Measurements from ENCODE around the gene POLD4. TPM values are rescaled to one million over a fixed set of nuclear protein-coding genes. Genes with fewer than 3 reads are reported as not detected.
A peak's percentile ranks its signal among the peaks of the same experiment; 100 is the strongest.

The POLD4 gene
- total RNA-seq, 2 donors from 2014 or later, result 82.1 to 103 TPM

- Histone ChIP-seq H3K4me3 (no peak overlapping the region), H3K27me3 (no peaks in the 10 kb centered on the region), H3K9me3 (no peaks in the 10 kb centered on the region), H3K4me1 (peaks cover 21% of the 10 kb centered on the region), H3K36me3 (replicated peaks in 1 of 2; ENCODE audit: insufficient read depth in 1 of 2, low read depth in 2 of 2) (no peaks in the 10 kb centered on the region), H3K27ac (no peak overlapping the region)
- intact Hi-C loops (cut with DNase I), result no loop called here
- no peak for ATAC-seq
- DNase-seq, result no peak
- WGBS, 2 donors, result 77% methylated on average over 14 of the region's 14 CpGs
- TF ChIP-seq POLR2A (IDR thresholded peaks at IDR 0.05) (no peak), CTCF (IDR thresholded peaks at IDR 0.05) (no peak)
These were observed 12.5 kb upstream of the POLD4 start for GRCh38 chr11:67365736-67366444.

GRCh38 chr11:67364783-67365722 lies 11.7 kb upstream of the POLD4 start:
- Histone ChIP-seq H3K27ac (no peak overlapping the region), H3K36me3 (replicated peaks in 1 of 2; ENCODE audit: insufficient read depth in 1 of 2, low read depth in 2 of 2) (no peaks in the 10 kb centered on the region), H3K4me1 (peaks cover 15% of the 10 kb centered on the region), H3K9me3 (no peaks in the 10 kb centered on the region), H3K27me3 (no peaks in the 10 kb centered on the region), H3K4me3 (no peak overlapping the region)
- TF ChIP-seq POLR2A (IDR thresholded peaks at IDR 0.05) (no peak), CTCF (IDR thresholded peaks at IDR 0.05) (no peak)
- intact Hi-C loops (cut with DNase I), result no loop called here
- WGBS, 2 donors, result 69 to 82% methylated on average over 11 to 24 of the region's 24 CpGs
- DNase-seq, result no peak
- no peak for ATAC-seq

DNA sequence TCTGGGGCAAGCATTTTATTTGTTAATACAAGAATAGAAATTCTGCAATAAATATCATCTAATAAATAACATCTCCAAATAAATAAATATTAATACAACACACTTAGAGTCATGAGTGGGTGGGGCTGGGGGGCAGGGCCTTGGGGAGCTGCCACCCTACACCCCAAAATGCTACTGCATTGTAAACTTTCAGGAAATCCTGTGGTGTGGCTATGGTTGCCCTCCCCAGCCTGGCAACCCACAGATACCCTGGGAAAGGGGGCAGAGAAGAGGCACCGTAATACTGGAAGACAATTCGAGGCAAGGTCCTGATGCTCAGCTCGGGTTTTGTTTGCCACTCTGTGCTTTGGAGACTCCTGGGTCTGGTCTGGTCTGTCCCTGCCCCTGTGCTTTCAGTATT lies 10.8 kb upstream of the POLD4 start:
- intact Hi-C loops (cut with DNase I), result no loop called here
- WGBS, 2 donors, result 85 to 92% methylated on average over 2 to 3 of the region's 3 CpGs
- Histone ChIP-seq H3K9me3 (no peaks in the 10 kb centered on the region), H3K36me3 (replicated peaks in 1 of 2; ENCODE audit: insufficient read depth in 1 of 2, low read depth in 2 of 2) (no peaks in the 10 kb centered on the region), H3K27ac (no peak overlapping the region), H3K4me1 (peaks cover 15% of the 10 kb centered on the region), H3K4me3 (no peak overlapping the region), H3K27me3 (no peaks in the 10 kb centered on the region)
- DNase-seq (no peak), ATAC-seq (no peak)
- TF ChIP-seq CTCF (IDR thresholded peaks at IDR 0.05) (no peak), POLR2A (IDR thresholded peaks at IDR 0.05) (no peak)

GRCh38 chr11:67357831-67358670 lies 4.7 kb upstream of the POLD4 start:
- Histone ChIP-seq H3K27ac (no peak overlapping the region), H3K9me3 (no peaks in the 10 kb centered on the region), H3K27me3 (no peaks in the 10 kb centered on the region), H3K36me3 (replicated peaks in 1 of 2; ENCODE audit: insufficient read depth in 1 of 2, low read depth in 2 of 2) (no peaks in the 10 kb centered on the region), H3K4me3 (no peak overlapping the region), H3K4me1 (peaks cover 41% of the 10 kb centered on the region)
- no peak for TF ChIP-seq CTCF (IDR thresholded peaks at IDR 0.05)
- DNase-seq (peak in 1 of 4 donors; percentile 47), ATAC-seq (no peak)
- intact Hi-C loops (cut with DNase I), result no loop called here
- 73 to 74% methylated on average over 11 to 12 of the region's 12 CpGs for WGBS, 2 donors
